HG03439 (cell line): ENCODE data around the gene RNF10.
A peak's percentile ranks its signal among the peaks of the same experiment; 100 is the strongest.
"Not testable (repeated sequence)": the region's sequence is repeated elsewhere in the genome, so short reads cannot be mapped to it uniquely, and the experiment has no call there.

Experiments used
- ATAC-seq: cut with Tn5 transposase; IDR thresholded peaks from one replicate; pipeline ENCODE4 v1.9.1; 2021; ENCODE audit warnings: mild to moderate bottlenecking, moderate library complexity; ENCODE audit not compliant: unreplicated experiment

RNF10 gene

DNA sequence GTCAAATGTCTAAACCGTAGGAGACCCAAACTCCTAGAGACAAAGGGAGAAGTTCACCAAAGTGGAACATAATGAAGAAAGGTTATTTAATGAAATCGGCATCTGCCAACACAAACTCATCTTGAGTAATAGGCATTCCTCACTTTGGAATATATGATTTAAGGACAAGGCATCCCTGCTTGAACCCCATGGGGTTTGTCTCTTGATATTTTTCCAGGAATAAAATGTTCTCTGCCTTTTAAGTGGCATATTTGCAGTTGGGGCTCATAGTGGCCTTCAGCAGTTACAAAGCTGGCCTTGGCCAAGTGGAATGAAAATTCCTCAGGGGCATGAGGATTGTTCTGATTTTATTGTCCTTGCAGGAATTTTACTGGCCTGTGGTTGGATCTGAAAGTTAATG lies 40.0 kb downstream of the RNF10 start:
- ATAC-seq = no peak

DNA sequence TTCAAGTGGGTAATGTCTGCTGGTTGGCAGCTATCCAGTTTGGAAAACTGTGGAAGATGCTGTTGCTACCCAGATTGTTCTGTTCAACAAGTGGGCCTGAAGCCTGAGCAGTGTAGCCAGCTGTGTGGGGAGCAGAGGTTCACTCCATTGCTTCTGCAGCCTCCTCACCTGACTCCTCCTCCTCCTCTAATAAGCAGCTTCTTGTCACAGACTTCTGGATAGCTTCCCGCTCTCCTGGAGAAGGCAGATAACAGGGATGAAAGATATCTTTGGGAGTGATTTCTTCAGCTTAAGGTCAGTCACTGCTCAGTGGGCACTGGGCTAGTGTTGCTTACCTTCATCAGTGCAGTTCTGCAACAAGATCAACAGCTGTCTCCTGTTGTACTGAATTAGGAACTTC lies 45.0 kb downstream of the RNF10 start:
- ATAC-seq = no peak

DNA sequence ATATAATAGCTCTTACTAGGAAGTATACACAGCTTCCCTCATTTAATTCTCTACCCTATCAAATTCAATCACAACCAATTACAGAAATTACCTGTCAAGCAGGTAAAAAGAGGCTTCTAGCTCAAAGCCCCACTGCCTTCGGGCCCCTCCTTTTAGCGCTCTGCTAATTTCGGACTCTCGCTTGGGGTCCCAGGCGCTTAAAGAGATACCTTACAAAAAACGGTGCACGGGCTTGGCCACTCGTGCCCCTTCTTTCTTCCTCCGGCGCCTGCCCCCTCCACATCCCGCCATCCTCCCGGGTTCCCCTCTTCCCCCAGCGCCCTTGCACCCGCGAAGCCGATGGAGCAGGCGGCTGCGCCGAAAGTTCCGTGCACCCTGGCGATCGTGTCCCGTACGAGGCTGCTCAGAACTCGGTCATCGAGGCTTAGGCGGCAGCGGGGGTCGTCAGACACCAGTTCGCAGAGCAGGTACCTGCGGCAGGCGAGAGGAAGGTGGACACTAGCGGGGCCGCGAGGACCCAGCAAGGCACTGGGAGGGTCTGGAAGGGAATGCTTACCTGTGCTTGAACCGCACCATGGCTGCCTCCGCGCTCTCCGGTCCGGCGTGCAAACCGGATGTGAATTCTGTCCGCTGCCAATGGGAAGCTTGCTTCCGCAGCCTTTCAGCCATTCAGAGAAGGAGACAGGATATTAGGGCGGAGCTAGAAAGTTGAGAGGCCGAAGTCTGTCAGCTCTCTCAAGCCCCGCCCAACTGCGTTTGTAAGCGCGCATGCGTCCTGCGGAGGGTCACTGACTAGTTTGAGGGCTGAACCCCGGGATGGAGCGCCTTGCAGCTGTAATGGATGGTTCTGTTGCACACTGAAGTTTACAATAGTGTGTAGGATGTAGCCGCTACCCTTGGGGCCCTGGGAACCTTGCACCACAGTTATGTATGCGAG lies 46.9 kb downstream of the RNF10 start, which contains the start of gene POP5:
POP5 (minus strand) TSS at position 616 of the 937 bp plus-strand sequence; CDS start at position 576, 40 bp downstream.
- peak; percentile 89 for ATAC-seq

DNA sequence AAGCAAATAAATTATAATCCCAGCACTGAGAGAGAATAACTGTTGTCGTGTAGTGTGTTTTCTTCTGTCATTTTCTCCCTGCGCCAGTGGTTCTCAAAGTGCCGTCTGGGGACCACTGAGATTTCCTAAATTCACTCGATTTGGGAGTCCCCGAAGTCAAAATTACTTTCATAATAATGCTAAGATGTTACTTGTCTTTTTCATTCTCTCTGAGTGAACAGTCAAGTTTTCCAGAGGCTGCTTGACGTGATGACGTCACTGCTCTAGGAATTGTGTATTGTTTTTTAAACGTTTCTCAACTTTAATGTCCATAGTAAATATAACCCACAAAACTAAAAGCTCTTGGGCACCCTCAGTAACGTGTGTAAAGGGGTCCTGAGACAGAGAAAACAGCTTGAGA lies 47.8 kb downstream of the RNF10 start:
- no peak for ATAC-seq

DNA sequence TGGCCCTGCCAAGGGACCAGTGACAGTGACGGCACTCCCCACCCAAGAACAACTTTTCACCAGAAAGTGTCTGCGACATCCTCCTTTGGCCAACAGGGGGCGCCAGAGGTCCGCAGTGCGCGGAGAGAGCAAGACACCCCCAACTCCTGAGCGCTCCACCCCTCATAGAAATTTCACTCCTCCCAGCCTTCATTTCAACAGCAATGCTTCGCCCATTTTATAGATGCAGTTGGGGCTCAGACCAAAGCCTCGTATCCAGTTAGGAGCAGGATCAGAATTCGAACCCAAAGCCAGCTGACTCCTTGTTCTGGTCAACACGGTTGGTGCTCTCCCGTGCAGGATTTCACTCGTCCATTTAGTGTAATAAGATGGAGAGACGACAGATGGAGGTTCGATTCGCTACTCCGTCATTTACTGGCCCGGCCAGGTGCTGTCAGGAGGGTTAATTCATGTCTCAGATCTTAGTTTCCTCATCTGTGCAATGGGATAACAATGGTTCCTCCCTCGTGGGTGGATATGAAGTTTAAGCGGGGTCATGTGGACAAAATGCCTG lies 49.4 kb downstream of the RNF10 start:
- no peak for ATAC-seq

DNA sequence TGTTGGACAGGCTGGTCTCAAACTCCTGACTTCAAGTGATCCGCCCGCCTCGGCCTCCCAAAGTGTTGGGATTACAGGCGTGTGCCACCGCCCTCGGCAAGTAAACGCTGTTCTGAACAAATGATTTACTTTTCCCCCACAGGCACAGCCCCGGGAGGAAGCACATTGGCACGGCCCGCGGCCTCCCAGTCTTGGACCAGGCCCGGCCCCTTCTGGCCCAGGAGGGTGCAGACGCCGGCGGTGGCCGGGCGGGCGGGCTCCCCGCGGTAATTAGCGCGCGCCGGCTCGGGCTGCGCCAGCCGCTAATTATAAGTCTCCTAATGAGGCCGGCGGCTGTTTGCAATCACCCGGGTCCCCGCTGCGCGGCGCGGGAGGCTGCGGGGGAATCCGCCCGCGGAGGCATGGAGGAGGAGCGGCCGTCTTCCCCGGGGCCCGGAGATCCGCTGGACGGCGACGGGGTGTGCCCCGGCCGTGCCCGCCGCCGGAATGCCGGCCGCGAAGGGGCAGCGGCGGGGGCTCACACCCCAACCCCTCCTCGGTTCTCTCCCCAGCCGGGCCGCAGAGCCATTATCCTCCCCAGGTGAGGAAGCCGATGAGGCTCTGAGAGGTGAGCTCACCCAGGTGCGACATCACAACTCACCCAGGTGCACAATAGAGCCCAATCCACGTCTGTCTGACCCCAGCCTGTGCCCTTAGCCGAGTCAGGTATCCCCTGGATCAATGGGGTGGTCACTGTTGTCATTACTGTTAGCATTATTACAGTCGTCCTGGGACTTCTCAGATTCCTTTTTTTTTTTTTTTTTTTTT lies 50.4 kb downstream of the RNF10 start:
- ATAC-seq = no peak

DNA sequence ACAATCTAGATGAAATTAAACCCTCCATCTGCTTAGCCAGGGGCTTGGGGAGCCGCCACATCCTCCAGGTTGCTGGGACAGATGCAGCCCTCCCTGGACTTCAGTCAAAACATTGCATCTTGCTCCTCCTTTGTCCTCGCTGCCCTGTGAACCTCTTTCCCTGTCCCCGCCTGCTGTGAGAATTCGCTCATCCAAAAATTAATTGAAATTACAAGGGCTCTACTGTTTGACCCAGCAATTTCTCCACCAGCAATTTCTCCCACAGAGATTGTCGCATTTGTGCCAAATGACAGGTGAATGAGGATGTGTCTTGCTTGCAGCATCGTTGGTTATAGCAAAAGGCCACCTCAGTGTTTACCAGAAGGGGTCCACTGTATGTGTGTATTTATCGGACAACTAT lies 52.0 kb downstream of the RNF10 start:
- no peak for ATAC-seq

GRCh38 chr12:120586860-120587259 lies 52.7 kb downstream of the RNF10 start:
- no peak for ATAC-seq

DNA sequence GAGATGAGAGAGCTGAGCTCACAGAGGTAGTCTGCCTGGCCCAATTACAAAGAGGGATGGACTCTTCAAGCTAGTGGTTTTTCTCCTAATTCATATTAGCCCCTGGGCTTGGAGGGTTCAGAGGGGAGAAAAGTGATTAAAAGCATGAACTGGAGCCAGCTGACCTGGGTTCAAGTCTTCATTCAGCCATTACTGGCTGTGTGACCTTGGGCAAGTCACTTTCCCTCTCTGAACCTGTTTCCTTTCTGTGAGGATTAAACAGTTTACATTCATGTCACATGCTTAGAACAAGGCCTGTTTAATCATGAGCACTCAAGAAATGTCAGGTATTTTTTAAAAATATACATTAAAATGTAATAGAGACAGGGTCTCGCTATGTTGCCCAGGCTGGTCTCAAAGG lies 54.2 kb downstream of the RNF10 start:
- ATAC-seq = no peak

- no peak for ATAC-seq
Observed at GRCh38 chr12:120588948-120589930, 55.1 kb downstream of the RNF10 start.

DNA sequence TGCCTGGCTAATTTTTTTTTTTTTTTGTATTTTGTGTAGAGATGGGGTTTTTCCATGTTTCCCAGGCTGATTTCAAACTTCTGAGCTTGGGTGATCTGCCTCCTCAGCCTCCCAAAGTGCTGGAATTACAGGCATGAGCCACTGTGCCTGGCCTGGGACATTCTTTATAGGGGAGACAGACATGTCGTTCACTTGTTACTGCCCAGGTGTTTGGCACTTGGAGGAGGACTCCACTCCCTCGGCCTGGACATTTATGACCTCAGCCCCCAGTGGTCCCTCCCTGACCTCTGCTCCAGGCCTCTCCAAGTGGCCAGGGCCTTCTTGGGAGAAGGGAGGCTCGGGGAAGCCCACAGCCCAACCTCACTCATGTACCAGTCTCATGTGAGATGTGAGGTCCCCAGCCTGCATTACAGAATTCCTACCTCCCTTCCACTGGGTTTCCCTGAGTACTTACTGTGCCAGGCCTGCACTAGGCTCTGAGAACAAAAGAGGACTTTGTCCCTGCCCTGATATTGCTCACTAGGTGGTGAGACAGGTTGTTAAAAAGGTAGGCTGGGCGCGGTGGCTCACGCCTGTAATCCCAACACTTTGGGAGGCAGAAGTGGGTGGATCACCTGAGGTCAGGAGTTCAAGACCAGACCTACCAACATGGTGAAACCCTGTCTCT lies 56.7 kb downstream of the RNF10 start:
- no peak for ATAC-seq

DNA sequence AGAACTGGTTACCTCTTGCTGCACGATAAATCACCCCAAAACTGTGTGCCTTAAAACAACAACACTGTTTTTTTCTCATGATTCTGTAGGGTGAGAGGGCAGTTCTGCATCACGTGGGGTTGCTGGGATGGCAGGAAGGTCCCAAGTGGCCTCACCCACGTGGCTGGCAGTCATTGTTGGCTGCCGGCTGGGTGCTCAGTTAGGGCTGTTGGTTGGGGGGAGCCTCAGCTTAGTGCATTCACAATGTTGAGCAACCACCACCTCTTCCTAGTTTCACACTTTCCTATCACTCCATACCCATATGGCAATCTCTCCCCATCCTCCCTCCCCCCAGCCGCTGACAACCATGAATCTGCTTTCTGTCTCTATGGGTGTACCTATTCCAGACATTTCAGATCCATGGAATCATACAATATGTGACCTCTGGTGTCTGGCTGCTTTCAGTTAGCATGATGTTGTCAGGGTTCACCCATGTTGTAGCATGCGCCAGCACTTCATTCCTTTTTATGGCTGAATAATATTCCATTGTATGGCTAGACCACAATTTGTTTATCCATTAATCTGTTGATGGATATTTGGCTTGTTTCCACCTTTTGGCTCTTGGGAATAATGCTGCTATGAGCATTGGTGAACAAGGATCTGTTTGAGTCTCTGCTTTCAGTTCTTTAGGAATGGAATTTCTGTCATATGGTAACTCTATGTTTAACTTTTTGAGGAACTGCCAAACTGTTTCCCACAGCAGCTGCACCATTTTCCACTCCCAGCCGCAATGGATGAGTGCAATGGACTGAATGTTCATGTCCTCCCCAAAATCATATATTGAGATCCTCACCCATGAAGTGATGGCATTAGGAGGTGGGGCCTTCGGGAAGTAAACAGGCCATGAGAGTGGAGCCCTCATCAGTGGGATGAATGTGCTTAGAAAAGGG lies 58.2 kb downstream of the RNF10 start:
- ATAC-seq = no peak

DNA sequence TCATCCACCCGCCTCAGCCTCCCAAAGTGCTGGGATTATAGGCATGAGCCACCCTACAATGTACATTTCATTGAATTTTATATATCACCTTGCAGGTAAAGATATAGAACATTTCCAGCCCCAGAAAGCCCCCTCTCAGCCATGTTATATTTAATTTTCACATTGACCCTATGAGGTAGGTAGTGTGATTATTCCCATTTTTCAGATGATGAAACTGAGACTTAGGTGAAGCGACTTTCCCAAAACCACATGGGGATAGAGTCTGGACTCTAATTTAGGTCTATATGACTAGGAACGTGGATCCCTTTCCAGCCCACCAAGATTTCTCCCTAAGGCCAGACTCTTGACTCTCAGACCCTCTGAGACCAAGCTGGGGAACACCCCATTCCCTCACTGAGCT lies 62.7 kb downstream of the RNF10 start:
- no peak for ATAC-seq

DNA sequence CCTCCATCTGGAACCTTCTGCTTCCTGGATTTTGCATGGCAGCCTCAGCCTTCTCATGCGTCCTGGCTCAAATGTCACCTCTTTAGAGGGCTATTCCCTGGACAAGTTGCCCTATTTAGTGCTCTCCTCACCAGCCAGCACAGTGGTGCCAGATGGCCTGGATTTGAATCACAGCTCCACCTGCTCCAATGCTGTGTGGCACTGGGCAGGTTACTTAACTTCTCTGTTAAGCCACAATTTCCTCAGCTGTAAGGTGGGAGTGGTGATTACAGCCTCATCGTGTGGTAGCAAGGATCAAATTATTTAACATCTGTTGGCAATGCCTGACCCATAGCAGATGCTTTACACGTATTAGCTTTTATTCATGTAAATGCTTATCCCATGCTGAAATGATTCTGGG lies 63.7 kb downstream of the RNF10 start:
- no peak for ATAC-seq

DNA sequence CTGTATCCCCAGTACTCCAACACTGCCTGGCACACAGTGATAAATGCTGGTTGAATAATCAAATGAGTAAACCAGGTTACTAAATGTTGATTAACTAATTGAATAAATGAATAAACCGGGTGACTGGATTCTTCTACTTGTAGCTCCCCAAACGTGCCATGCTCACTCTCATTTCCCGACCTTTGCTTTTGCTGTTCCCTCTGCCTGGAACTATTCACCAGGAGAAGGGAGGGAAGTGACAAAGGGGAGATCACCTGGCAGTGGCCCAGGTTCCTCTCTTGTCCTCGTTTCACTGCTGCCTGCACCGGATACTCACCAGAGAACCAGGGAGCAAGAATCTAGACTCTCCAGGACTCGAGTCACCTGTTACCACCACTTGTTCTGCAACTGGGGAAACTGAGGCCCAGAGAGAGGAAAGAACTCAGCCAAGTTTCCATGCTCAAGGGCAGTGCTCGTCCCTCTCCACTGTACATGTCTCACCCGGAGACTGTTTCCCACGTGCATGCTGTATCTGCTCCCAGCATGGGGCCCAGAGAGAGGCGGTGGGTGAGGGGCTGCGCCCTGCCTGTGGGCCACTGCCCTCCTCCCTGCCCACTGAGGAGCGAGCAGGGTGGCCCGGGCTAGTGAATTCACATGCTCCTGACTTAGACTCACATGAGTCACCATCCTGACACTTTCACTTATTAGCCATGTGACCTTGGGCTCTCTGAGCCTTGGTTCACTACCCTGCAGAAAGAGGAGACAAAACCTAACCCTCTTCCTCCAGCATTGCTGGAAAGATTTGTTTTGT lies 64.7 kb downstream of the RNF10 start:
- ATAC-seq = no peak

- ATAC-seq = no peak
Observed at GRCh38 chr12:120599672-120600552, 65.8 kb downstream of the RNF10 start.

- not testable (repeated sequence) for ATAC-seq
Observed at GRCh38 chr12:120602416-120602815, 68.3 kb downstream of the RNF10 start.
